HUES6 (cell line): ENCODE results near the gene TM9SF4.

Source experiments
- H3K27ac ChIP-seq: 2 replicates; pipeline ENCODE4 v1.7.0; 2013; ENCODE audit warnings: low read depth, mild to moderate bottlenecking, low read length, inconsistent platforms
- H3K27me3 ChIP-seq: 2 replicates; pipeline ENCODE4 v1.6.1; 2013; ENCODE audit warnings: low read length; ENCODE audit not compliant: control insufficient read depth, insufficient read depth
- H3K36me3 ChIP-seq: 2 replicates; pipeline ENCODE4 v1.6.1; 2013; ENCODE audit warnings: low read length; ENCODE audit not compliant: control insufficient read depth, insufficient read depth
- H3K4me1 ChIP-seq: 2 replicates; pipeline ENCODE4 v1.6.1; 2013; ENCODE audit warnings: low read length; ENCODE audit not compliant: control insufficient read depth, insufficient read depth
- H3K4me3 ChIP-seq: 2 replicates; pipeline ENCODE4 v1.5.1; 2013; ENCODE audit warnings: low read depth, low read length
- H3K9ac ChIP-seq: one replicate; pipeline ENCODE4 v1.6.1; 2013; ENCODE audit warnings: mild to moderate bottlenecking, low read length
- H3K9me3 ChIP-seq: 2 replicates; pipeline ENCODE4 v1.6.1; 2013; ENCODE audit warnings: low read depth, low read length; ENCODE audit not compliant: control insufficient read depth, insufficient read depth

TM9SF4 gene

DNA sequence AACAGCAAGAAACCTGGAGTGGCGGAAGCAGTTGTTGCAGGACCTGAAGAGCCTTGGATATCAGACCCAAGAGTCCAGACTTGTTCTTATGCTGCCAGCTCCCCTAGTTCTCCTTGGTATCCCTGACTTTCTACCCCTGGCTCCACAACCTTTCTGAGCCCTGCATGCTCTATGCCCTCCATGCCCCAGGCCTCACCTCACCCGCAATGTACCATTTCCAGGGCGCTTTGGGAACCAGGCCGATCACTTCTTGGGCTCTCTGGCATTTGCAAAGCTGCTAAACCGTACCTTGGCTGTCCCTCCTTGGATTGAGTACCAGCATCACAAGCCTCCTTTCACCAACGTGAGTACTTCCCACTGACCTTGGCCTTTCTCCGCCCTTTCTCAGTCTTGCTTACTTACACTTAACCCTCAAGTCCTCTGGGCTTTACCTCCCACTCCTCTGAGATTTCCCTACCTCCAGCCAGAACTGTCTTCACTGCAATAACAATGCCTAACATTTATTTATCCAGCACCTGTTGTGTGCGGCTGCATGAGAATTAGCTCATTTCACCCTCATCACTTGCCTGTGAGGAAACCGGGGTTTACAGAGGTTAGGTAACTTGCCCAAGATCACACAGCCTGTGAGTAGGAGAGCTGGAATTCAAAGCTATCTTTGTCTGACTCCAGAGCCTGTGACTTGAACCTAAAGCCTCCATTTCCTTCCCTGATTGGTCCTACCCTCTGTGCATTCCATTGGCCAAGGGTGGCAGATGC, 100.5 kb downstream of the TM9SF4 start:
- peaks cover 16% of the 10 kb centered on the region for H3K4me1 ChIP-seq
- H3K36me3 ChIP-seq = peaks cover 37% of the 10 kb centered on the region

DNA sequence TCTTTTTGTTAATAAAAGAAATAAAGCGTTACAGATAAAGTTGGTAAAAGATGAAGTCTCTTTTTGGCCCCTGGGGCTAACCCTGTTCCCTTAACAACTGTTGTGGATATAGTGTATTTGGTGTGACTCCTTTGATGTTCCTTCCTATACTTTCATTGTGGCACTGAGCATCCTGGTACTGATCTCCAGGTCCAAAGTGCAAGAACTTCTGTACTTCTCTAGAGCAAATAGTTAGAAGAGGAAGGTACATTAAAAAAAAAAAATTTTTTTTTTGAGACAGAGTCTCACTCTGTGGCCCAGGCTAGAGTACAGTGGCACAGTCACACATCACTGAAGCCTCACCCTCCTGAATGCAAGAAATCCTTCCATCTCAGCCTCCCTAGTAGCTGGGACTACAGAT, 104.4 kb downstream of the TM9SF4 start:
- Histone ChIP-seq H3K9ac (no peak overlapping the region), H3K27me3 (no peaks in the 10 kb centered on the region), H3K4me1 (no peaks in the 10 kb centered on the region), H3K27ac (no peak overlapping the region), H3K36me3 (peaks cover 76% of the 10 kb centered on the region), H3K9me3 (no peaks in the 10 kb centered on the region), H3K4me3 (no peak overlapping the region)

More for the DNA sequence above, 100.5 kb downstream of the TM9SF4 start:
- Histone ChIP-seq H3K4me3 (no peak overlapping the region), H3K9me3 (no peaks in the 10 kb centered on the region), H3K27ac (no peak overlapping the region), H3K9ac (no peak overlapping the region), H3K27me3 (no peaks in the 10 kb centered on the region)

DNA sequence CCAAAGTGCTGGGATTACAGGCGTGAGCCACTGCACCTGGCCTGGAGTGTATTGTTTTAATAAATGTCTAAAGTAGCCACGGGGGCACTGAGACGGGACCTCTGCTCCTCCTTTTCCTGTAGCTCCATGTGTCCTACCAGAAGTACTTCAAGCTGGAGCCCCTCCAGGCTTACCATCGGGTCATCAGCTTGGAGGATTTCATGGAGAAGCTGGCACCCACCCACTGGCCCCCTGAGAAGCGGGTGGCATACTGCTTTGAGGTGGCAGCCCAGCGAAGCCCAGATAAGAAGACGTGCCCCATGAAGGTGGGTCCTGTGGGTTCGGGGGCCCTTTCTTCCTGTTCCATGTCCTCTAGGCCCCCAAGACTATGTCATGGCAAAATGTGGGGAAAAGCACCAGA, 105.6 kb downstream of the TM9SF4 start:
- Histone ChIP-seq H3K4me3 (no peak overlapping the region), H3K27me3 (no peaks in the 10 kb centered on the region), H3K9me3 (no peaks in the 10 kb centered on the region), H3K27ac (no peak overlapping the region), H3K4me1 (no peaks in the 10 kb centered on the region), H3K36me3 (peaks cover 78% of the 10 kb centered on the region), H3K9ac (no peak overlapping the region)

DNA sequence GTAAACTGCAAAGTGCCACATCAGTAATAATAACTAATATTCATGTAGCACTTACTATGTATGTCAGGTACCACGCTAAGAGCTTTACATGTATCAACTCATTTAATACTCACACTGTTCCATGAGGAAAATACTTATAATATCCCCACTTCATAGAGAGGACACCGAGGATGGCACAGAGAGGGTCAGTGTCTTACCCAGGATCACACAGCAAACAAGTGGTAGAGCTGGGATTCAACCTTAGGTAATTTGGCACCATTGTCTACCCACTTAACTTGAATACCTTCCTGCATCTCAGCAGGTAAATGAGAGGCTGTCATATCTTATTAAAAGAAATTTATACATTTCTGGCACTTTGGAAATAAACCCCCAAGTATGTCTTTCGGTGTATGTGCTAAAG, 106.2 kb downstream of the TM9SF4 start:
- H3K36me3 ChIP-seq = peaks cover 75% of the 10 kb centered on the region
- H3K4me1 ChIP-seq = no peaks in the 10 kb centered on the region
- no peak overlapping the region for H3K9ac ChIP-seq
- no peaks in the 10 kb centered on the region for H3K9me3 ChIP-seq
- no peak overlapping the region for H3K4me3 ChIP-seq
- H3K27me3 ChIP-seq = no peaks in the 10 kb centered on the region
- H3K27ac ChIP-seq = no peak overlapping the region

DNA sequence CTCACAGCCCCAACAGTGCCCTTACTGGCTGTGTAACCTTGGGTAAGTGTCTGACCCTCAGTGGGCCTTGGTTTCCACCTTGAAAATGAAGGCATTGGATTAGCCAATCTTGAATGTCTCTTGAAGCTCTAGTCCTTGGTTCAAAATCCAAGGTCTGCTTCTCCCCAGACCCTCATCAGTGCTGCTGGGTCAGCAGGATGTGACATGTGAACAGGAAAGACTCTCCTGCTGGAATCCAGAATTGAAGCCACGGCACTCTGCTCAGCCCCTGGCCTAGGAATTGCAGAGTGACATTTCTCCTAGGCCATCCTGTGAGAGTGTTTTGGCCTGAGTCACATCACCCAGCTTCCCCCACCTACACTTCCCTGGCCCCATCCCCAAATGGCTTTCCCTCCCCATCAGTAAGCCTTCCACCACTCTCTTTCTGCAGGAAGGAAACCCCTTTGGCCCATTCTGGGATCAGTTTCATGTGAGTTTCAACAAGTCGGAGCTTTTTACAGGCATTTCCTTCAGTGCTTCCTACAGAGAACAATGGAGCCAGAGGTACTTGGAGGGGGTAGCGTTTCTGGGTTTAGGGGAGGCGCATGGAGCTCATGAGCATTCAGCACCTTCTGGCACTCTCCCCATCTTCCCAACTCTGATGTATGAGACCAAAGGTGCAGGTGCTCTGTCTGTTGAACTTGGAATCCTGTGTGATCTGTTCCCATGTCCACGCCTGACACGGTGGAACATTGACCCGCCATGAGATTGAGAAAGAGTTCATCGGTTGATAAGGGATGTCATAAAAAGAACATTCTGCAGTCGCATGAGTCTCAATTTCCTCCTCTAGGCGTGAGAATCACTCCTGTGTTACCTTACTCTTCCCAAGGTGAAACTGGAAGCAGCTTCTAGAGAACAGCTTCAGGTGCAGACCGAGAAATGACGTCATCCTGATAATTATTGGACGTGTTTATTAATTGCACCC, 106.9 kb downstream of the TM9SF4 start:
- no peak overlapping the region for H3K27ac ChIP-seq
- peaks cover 77% of the 10 kb centered on the region for H3K36me3 ChIP-seq
- no peak overlapping the region for H3K4me3 ChIP-seq
- no peaks in the 10 kb centered on the region for H3K27me3 ChIP-seq
- H3K9me3 ChIP-seq = no peaks in the 10 kb centered on the region
- H3K4me1 ChIP-seq = no peaks in the 10 kb centered on the region
- no peak overlapping the region for H3K9ac ChIP-seq
